Breast epithelium (tissue), 3 donors: Measurements from ENCODE around the gene RAB18.

Source experiments
- POLR2A ChIP-seq: fragments of 450-650 bp; IDR thresholded peaks from one replicate; pipeline ENCODE4 v1.6.1; 2016; ENCODE audit warnings: antibody characterized with exemption, mild to moderate bottlenecking, moderate library complexity
- POLR2AphosphoS5 ChIP-seq, 3 donors: sonication (generic); formaldehyde crosslinking; IDR thresholded peaks; one replicate each; pipeline ENCODE4 v1.6.1; 2017; ENCODE audit warnings: antibody characterized with exemption in 3 of 3
- TF ChIP-seq, protein P1 (sequence below), 3 donors: fragments of 450-650 bp; IDR thresholded peaks; one replicate each; pipeline ENCODE4 v1.5.1; 2016 to 2017; ENCODE audit warnings: antibody characterized with exemption in 3 of 3, mild to moderate bottlenecking in 3 of 3, moderate library complexity in 3 of 3

GRCh38 chr10:27569946-27570345, 65.8 kb downstream of the RAB18 start:
- TF ChIP-seq POLR2A, result no peak
- TF ChIP-seq, protein P1, sequence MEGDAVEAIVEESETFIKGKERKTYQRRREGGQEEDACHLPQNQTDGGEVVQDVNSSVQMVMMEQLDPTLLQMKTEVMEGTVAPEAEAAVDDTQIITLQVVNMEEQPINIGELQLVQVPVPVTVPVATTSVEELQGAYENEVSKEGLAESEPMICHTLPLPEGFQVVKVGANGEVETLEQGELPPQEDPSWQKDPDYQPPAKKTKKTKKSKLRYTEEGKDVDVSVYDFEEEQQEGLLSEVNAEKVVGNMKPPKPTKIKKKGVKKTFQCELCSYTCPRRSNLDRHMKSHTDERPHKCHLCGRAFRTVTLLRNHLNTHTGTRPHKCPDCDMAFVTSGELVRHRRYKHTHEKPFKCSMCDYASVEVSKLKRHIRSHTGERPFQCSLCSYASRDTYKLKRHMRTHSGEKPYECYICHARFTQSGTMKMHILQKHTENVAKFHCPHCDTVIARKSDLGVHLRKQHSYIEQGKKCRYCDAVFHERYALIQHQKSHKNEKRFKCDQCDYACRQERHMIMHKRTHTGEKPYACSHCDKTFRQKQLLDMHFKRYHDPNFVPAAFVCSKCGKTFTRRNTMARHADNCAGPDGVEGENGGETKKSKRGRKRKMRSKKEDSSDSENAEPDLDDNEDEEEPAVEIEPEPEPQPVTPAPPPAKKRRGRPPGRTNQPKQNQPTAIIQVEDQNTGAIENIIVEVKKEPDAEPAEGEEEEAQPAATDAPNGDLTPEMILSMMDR (IDR thresholded peaks at IDR 0.05), result no peak
- TF ChIP-seq POLR2AphosphoS5 (IDR thresholded peaks at IDR 0.05), result no peak
